Measurements from ENCODE around the gene MYO10.

The MYO10 gene

DNA sequence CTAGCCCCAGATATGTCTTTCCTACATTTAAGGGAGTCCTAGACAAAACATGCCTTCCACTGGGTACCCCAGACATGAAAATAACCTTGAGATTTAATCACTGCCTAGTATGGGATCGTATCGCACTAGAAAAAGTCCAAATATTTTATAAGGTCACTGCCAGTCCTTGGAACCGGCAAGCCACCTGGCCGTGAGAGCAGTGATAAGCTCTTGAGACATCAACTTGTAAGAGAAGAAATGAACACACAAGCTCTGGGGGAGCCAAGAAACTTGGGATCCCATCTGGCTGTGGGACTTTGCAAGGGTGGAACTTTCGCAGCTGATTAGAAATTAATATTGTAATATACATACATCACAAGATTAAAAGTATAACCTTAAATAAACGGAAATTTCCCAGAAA is 21.5 kb downstream of the MYO10 start:
- DNase-seq, result no peak

DNA sequence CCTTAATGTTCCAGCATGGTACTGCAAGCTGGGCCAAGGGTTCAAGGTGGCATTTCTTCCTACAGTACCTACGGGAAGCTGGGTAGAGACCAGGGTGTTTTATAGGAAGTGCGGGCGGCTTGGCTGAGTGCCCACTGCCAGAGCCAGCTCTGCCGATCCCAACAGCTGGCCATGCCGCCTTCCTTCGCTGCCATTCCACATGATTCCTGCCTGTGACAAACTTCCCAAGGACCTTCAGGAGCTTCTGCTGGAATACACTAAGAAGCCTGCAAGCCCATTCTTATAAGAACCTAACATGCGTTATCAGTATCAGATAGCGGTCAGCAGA is 22.0 kb downstream of the MYO10 start:
- DNase-seq, result no peak

DNA sequence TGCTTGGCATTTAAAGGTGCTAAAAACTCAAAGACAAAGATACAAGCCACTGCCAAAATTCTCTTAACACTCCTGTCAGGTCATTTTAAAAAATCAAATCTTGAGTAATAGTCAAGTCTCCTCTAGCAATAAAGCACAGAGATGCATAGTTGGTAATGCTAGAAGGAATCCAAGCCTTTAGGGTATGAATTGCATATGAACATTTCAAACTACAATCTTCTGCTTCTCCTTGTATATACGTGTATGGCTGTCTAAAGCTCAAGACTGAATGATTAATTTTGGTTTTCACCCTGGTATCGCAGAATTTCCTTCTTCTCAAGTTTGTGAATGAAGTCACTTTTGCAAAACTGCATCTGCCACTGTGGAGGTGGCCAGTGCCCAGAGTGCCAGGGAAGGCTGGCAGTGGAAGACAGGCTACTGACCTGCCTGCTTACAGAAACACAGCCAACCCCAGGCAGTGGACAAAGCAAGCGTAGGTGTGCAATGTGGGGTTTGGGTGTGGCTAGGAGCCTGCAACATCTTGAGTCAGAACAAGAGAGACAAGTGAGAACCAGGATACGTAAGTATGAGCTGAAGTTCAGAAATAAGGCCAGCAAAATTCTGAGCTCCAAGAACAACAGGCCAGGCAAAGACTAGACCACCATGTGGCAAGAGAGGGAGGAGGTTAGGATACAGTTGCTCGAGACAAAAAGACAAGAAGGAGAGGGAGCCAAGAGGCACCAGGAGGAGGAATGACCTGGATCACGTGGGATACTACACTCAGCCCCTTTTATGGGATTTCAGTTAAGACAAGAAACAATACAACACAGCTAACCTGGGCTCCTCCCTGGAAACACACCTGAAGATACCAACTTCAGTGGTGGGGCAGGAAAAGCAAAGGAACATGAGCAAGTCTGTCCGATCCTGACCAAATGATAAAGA is 22.6 kb downstream of the MYO10 start:
- DNase-seq, result no peak

DNA sequence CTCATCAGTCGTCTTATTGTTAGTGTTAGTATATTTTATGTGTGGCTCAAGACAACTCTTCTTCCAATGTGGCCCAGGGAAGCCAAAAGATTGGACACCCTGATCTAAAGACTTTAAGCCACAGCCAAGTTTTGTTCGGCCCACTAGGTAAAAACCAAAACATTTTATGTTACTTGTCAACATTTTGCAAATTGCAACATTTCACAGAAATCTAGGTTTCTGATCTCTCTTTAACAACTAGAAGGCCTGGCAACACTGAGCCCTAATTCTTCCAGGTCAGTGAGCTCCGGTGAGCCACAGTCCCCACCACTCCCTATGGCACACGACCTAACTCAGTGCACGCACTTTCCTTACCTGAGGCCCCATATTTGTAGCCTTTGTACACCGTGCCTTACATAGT is 24.0 kb downstream of the MYO10 start:
- no peak for DNase-seq

DNA sequence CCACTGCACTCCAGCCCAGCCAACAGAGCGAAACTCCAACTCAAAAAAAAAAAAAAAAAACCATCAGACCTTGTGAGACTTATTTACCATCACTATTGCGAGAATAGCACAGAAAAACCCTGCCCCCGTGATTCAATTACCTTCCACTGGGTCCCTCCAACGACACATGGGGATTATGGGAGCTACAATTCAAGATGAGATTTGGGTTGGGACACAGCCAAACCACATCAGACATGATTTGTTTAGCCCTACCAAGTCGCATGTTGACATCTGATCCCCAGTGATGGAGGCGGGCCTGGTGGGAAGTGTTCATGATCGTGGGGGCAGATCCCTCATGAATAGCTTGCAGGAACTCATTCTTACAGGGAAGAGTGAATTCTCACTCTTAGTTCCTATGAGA is 26.6 kb downstream of the MYO10 start:
- no peak for DNase-seq

DNA sequence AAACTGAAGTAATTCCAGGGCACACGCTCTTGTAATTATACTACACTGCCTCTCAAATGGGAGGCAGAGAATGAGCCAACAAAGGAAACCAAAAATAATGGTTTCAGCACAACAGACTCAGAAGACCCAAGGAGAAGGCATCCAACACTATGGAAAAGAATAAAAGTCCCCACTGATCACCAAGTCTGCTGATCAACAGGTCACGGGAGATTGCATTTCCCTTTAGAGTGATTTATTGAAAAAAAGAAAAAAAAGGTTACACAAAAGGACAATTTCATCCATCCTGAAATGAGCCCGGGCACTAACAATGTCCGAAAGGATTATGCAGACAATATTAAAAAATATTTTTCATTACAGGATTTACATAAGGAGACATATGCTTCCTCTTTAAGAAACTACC is 28.8 kb downstream of the MYO10 start:
- no peak for DNase-seq

DNA sequence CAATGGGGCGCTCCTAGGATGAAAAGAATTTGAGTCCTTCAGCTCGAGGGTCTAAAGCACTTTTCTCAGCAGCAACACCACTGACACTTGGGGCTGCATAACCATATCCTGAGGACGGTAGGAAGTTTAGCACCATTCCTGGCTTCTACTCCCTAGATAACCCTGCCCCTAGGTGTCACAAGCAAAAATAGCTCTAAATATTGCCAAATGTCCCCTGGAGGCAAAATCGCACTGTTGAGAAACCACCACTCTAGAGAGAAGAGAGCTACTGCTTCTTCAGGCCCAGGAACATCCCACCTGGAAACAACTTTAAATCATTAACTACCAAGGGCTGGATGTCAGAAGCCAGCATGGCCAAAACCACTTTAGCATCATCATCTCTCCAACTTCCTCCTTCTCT is 29.8 kb downstream of the MYO10 start:
- no peak for DNase-seq

DNA sequence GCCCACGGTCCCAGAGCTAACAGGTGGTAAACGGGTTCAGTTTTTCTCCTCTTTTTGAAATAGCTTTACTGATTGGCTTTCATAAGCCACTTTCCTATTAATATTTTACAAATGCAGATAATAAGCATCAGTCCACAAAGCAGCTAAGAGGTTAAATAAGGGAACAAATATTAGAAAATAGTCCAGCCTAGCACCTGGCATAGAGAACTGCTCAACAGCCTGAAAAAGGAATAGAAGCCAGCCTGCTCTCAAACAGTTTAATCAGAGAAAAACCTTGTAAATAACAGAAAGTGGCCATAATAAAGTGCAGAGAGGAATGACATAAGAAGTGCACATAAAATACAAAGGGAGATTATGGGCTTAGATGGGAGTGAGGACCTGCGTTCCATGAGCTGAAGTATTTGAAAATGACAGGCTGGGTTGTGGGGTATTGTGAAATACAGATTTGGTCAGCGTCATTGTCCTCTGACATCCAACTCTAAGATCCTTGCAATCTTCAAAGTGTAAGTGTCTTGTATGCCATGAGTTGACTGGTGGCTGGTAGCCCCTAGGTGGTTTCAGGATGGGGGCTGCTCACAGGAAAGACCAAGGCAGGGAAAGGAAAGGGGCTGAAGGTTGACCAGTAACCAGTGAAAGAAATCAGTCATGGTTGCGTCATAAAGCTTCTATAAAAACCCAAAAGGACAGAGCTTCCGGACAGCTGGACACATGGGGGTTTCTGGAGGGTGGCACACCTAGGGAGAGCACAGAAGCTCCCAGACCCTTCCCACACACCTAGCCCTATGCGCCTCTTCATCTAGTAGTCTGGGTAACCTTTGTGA is 32.4 kb downstream of the MYO10 start:
- DNase-seq, result no peak

DNA sequence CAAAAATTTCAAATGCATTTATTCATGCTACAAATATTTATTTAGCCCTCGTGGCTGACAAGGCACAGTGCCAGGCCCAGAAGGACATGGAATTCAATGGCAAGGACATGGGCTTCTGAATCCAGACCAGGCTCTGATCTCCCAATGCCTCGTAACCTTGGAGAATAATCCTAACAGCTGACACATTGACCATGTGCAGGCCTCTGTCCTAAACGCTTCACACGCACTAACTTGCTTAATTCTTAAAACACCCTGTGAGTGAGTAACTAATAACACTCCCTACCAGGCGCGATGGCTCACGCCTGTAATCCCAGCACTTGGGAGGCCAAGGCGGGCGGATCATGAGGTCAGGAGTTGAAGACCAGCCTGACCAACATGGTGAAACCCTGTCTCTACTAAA is 33.2 kb downstream of the MYO10 start:
- DNase-seq, result no peak

DNA sequence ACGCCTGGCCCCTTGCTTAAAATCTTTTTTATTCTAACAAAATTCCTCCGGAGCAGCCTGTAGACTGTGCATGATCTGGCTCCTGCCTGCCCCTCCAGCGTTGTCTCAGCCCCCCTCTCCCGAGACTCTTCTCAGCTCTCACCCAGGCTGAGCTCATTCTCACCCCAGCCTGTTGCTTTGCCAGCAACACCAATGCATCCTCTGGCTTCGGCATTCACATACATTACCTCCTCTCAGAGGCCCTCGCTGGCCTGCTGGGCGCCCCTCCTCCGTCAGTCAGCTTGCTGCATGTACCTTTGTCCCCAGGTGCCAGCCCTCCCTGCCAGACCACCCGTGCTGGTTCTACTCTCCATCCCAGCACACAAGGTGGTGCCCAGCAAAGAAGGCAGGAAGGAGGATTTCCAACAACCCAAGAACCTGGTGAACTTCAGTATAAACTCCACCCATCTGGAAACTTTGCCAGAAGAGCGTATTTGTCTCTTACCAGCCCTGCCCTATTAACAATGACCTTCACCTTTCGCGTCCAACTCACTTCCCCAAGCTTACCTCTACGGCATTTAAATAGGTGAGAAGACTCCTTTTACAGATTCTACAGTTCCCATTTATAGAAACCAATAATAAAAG is 35.0 kb downstream of the MYO10 start:
- DNase-seq, result no peak

DNA sequence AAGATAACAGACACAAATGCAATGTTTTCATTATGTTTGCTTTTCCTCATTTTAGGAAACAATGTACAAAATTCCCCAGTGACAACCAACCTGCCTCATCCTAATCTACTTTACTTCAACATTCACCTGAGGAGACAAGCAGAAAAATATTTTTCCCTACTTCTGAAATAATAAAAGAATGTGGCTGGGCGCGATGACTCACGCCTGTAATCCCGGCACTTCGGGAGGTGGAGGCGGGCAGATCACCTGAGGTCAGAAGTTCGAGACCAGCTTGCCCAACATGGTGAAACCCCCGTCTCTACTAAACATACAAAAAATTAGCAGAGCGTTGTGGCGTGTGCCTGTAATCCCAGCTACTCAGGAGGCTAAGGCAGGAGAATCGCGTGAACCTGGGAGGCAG is 36.9 kb downstream of the MYO10 start:
- no peak for DNase-seq

DNA sequence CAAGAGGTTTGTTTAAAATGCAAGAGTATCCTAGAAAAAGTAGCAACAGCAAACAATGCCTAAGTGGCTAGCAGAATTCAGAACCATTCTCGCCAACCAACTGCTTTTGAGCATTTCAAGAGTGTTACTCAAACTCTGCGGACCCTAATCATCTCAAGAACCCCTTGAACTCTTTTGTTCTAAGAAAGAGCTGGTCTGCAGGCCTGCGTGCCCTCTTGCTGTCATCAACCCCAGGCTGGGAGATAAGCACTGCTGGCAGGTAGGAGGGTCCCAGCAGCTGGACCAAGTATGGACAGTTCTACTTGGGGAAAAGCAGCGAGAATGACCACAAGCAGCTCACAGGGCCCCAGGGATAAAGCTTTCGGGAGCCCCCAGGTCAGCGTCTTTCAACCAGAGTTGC is 38.3 kb downstream of the MYO10 start:
- no peak for DNase-seq

DNA sequence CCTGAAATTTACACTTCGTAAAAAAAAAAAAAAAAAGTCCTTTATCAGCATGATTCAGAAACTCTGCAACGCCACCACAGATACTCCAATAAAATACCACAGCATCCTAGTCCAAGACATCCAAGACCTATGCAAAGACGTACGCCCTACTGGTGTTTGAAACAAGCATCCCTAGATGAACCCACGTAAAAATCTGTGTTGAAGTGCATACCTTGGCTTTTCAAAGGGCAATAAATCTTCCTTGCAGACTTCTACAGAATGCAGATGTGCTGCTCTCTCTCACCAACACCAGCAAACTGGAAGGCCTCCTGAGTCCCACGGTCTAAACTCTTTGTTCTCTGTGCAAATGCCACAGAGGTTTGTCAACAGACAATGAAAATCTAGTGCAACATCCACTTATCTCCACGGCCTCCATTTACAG is 38.8 kb downstream of the MYO10 start:
- no peak for DNase-seq

DNA sequence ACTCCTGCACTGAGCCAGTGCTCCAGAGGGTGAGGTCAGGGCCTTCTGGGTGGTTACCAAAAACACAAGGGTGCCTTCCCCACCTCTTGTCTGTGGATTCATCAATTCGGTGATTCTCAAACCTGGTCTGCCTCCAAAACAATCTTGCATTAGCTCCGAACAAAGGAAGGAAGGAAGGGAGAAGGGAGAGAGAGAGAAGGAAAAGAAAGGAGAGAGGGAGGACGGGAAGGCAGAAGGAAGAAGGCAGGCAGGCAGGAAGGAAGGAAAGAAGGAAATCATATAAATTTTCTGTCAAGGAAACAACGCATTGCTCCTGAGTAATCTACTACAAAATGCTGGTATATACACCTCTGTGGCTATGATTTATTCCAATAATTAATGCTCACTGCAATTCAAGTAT is 39.3 kb downstream of the MYO10 start:
- no peak for DNase-seq

DNA sequence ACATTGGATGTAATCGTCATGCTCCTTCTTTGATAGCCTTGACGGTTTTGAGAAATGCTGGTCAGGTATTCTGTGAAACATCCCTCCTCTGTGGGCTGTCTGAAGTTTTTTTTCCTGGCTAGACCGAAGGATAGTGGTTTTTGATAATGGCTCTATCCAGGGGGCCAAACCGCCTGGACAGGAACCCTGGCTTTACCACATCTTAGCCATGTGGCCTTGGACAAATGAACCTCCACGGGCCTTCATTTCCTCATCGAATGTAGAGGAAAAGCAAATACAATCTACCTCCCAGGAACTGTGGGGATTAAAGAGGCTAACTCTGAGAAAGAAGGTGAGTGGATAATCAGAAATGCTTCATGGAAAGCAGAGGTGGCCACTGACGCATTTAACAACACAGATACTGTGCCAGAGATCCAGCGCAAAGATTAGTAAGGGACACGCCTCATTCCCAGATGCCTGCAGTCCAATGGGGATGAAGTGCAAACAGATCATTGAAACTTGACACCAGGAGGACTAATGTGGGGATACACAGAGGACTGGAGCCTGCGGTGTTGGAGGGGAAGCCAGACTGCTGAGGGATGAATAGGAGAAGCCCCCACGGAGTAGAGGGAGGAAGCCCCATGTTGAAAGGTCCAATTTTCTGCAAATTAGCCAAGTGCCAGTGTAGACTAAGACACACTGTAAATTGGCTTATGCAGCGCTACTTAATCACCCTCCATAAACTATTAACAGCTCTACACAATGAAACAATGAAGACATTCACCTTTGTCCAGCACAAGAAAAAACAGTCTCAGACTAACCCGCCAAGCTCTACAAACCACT is 41.6 kb downstream of the MYO10 start:
- no peak for DNase-seq

DNA sequence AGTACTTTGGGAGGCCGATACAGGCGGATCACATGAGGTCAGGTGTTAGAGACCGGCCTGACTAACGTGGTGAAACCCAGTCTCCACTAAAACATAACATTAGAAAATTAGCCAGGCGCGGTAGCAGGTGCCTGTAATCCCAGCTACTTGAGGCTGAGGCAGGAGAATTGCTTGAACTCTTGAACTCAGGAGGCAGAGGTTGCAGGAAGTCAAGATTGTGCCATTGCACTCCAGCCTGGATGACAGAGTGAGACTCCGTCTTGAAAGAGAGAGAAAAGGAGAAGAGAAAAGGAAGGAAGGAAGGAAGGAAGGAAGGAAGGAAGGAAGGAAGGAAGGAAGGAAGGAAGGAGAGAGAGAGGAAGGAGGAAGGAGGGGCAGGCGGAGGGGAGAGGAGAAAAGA is 45.1 kb downstream of the MYO10 start:
- DNase-seq, result no peak

DNA sequence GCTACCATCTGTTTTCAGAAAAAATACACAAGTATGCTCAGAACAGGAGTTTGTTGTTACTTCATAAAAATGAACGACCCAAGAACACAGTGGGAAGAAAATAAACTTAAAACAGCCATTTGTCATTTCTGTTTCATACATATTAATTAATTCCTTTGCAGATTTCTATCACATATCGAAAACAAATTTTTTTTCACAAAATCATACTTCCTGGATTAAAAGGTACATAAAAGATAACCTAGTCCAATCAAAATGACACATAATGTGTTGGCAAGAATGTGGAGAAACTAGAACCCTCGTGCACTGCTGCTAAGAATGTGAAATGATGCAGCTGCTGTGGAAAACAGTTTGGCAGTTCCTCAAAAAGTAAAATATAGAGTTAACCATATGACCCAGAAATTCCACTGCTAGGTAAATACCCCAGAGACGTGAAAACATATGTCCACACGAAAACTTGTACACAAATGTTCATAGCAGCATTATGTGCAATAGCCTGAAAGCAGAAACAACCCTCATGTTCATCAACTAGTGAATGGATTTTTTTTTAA is 46.0 kb downstream of the MYO10 start:
- no peak for DNase-seq

DNA sequence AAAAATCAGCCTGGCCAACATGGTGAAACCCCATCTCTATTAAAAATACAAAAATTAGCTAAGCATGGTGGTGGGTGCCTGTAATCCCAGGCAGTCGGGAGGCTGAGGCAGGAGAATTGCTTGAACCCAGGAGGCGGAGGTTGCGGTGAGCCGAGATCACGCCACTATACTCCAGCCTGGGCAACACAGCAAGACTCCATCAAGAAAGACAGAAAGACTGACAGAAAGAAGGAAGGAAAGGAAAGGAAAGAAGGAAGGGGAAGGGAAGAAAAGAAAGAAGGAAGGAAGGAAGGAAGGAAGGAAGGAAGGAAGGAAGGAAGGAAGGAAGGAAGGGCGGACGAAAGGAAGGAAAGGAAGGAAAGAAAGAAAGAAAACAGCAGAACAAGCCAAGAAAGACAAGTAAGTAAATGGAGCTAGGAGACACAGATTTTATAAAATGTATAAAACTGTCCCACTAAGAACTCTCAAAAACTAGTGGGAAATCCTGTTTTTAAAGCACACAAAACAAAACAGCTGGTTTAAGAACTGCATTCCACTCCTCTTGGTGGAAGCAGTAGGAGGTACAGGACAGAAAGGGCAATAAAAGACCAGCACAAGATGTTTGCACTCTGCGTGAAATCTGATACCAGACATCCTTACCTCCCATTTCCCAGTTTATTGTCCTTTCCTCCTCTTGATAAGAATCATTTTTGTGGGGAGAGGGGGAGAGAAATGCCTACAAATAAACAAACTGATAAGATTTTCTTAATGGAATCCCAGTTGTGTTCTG is 46.7 kb downstream of the MYO10 start:
- no peak for DNase-seq

DNA sequence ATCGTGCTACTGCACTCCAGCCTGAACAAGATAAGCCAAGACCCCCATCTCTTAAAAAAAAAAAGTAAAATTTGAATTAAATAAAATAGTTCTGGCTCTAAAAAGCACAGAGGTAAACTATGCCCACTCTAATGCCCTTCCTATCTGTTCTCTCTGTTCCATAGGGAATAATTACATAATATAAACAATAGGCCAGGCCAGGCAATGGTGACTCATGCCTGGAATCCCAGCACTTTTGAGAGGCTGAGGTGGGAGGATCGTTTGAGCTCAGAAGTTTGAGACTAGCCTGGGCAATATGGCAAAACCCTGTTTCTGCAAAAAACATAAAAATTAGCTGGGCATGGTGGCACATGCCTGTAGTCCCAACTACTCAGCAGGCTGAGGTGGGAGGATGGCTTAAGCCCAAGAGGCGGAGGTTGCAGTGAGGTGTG is 47.4 kb downstream of the MYO10 start:
- DNase-seq, result no peak

DNA sequence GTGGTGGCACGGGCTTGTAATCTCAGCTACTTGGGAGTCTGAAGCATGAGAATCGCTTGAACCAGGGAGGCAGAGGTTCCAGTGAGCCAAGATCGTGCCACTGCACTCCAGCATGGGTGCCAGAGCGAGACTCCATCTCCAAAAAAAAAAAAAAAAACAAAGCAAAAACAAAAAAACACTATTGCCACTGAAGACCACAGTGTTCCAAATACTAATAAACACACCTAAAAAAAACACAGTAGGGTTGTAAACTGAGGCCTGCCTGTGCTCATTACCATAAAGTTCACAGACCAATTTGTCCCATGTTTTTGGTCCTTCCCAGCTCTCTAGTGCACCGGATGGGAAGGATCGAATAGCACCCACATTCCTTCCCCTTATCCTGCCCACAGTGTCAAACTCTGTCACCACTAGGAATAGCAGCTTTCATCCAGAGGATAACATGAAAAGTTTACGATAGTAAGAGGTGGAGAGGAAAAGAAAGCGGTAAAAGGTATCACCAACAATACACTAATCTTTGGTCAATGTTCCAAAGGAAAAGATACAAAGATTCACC is 49.2 kb downstream of the MYO10 start:
- no peak for DNase-seq

DNA sequence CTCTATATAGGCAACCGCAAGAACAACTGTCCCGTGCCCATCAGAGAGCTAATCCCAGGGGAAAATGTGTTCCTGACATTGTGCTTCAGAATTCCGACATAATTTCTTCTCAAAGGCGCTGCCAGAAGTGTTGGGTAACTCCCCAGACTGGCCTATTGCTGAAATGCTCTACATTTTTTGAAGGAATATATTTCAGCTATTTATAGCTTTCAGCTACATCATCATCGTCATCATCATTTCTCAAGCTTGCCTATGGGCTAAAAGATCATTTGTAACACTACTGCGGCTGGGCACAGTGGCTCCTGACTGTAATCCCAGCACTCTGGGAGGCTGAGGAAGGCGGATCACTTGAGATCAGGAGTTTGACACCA is 49.7 kb downstream of the MYO10 start:
- no peak for DNase-seq

Data from activated CD8-positive, alpha-beta memory T cell treated with anti-CD3 and anti-CD28 coated beads, Interleukin-2, amount 50 U/mL, for 4 hours (primary cell).